HepG2 (cell line): ENCODE measurements around the gene MATN1. TPM values are rescaled to one million over a fixed set of nuclear protein-coding genes. Genes with fewer than 3 reads are reported as not detected.

Source experiments
- ATAC-seq: fragments of 200-7000 bp; cut with Tn5 transposase; 3 replicates; pipeline ENCODE4 v1.9.1; 2020; ENCODE audit warnings: mild to moderate bottlenecking, moderate library complexity
- BruUV-seq: library from RNA; stranded (reverse); fragments of 400-500 nt; replicated peaks from 2 replicates; lab custom pipeline; 2021; lab: Mats Ljungman, UMichigan
- CTCF ChIA-PET: fragments of 300-600 bp; formaldehyde crosslinking; extraction: SDS; loops from one replicate; lab custom pipeline; 2021; ENCODE audit warnings: low total read pairs, inconsistent platforms, low intra/inter-chr PET ratio; lab: Yijun Ruan, JAX
- POLR2A ChIA-PET: fragments of 350-600 bp; sonication (Branson Sonifier 250); formaldehyde crosslinking; loops from one replicate; lab custom pipeline; 2020; ENCODE audit warnings: antibody characterized with exemption, inconsistent platforms; lab: Yijun Ruan, JAX
- DNase-seq: peaks from one replicate; pipeline ENCODE4 v3.0.0-alpha.2; 2015; ENCODE audit warnings: low spot score
- FAIRE-seq: peaks from 3 replicates; lab custom pipeline; 2011; peaks lifted over from hg19 to GRCh38; lab: Jason Lieb, UNC
- H2AFZ ChIP-seq: one replicate; pipeline ENCODE4 v1.6.1; 2011; ENCODE audit warnings: low read length, inconsistent platforms
- H3K27ac ChIP-seq: fragments of 300-600 bp; 3 replicates; pipeline ENCODE4 v1.8.0; 2011; ENCODE audit warnings: mixed run types, mild to moderate bottlenecking, mixed read lengths, low read length, inconsistent platforms; ENCODE audit not compliant: insufficient read depth; ENCODE audit errors: extremely low read length
- H3K27me3 ChIP-seq, 2 experiments: fragments of 200-600 bp in 1 of 2; 2 replicates in 1 of 2; 3 replicates in 1 of 2; pipeline versions ENCODE4 v1.6.0 to v1.8.0; 2011; ENCODE audit warnings: low read length in 2 of 2, mild to moderate bottlenecking in 2 of 2, moderate library complexity in 2 of 2, inconsistent platforms in 1 of 2; ENCODE audit not compliant: insufficient read depth in 2 of 2, control insufficient read depth in 1 of 2
- H3K36me3 ChIP-seq, 2 experiments: fragments of 200-600 bp in 1 of 2; replicated peaks in 1 of 2; 2 replicates in 1 of 2; 3 replicates in 1 of 2; pipeline versions ENCODE4 v1.5.1 to v1.8.0; 2011; ENCODE audit warnings: low read length in 2 of 2, inconsistent platforms in 1 of 2; ENCODE audit not compliant: insufficient read depth in 2 of 2, control insufficient read depth in 1 of 2
- H3K4me1 ChIP-seq: 2 replicates; pipeline ENCODE4 v1.5.1; 2012; ENCODE audit warnings: low read length, inconsistent platforms; ENCODE audit not compliant: insufficient read depth
- H3K4me2 ChIP-seq: 2 replicates; pipeline ENCODE4 v1.6.0; 2011; ENCODE audit warnings: low read depth, low read length, inconsistent platforms
- H3K4me3 ChIP-seq, 3 experiments: fragments of 200-600 bp in 1 of 3; sonication (generic), shearing (Covaris generic) in 1 of 3; replicated peaks in 1 of 3; 2 replicates each; pipeline ENCODE4 v1.5.1; 2011 to 2016; ENCODE audit warnings: low read length in 3 of 3, inconsistent platforms in 2 of 3, low read depth in 2 of 3, mild to moderate bottlenecking in 2 of 3, control low read depth in 1 of 3, mixed read lengths in 1 of 3; ENCODE audit not compliant: insufficient read depth in 1 of 3
- H3K79me2 ChIP-seq: one replicate; pipeline ENCODE4 v1.6.1; 2011; ENCODE audit warnings: low read length, inconsistent platforms; ENCODE audit not compliant: insufficient read depth
- H3K9ac ChIP-seq: 2 replicates; pipeline ENCODE4 v1.6.0; 2011; ENCODE audit warnings: mild to moderate bottlenecking, low read depth, low read length, inconsistent platforms; ENCODE audit not compliant: insufficient read depth
- H3K9me3 ChIP-seq: 2 replicates; pipeline ENCODE4 v1.5.1; 2012; ENCODE audit warnings: mild to moderate bottlenecking, low read length
- H4K20me1 ChIP-seq: 2 replicates; pipeline ENCODE4 v1.6.0; 2011; ENCODE audit warnings: inconsistent platforms, mild to moderate bottlenecking, low read length, moderate library complexity; ENCODE audit not compliant: insufficient read depth
- CBX1 ChIP-seq: IDR thresholded peaks from one replicate; pipeline ENCODE4 v1.6.1; 2016; ENCODE audit warnings: antibody characterized with exemption, low read depth
- HMG20B ChIP-seq: conservative IDR thresholded peaks from 2 replicates; pipeline ENCODE4 v1.6.1; 2016; ENCODE audit warnings: missing genetic modification reagents, missing compliant biosample characterization
- ZFAT ChIP-seq: sonication (generic); formaldehyde crosslinking; conservative IDR thresholded peaks from 2 replicates; pipeline ENCODE4 v1.8.1; 2023; ENCODE audit warnings: missing genetic modification reagents, inconsistent platforms
- ZFX ChIP-seq: sonication (generic); formaldehyde crosslinking; IDR thresholded peaks from 2 replicates; pipeline ENCODE4 v1.4.0; 2020; ENCODE audit warnings: mild to moderate bottlenecking, low read depth, missing genetic modification reagents, moderate library complexity
- ZNF12 ChIP-seq: sonication (generic); formaldehyde crosslinking; IDR thresholded peaks from 2 replicates; pipeline ENCODE4 v1.5.0; 2020; ENCODE audit warnings: missing genetic modification reagents
- ZNF296 ChIP-seq: sonication (generic); formaldehyde crosslinking; conservative IDR thresholded peaks from 2 replicates; pipeline ENCODE4 v1.5.0; 2020; ENCODE audit warnings: mild to moderate bottlenecking, missing genetic modification reagents
- ZNF30 ChIP-seq: sonication (generic); formaldehyde crosslinking; IDR thresholded peaks from 2 replicates; pipeline ENCODE4 v1.5.0; 2020; ENCODE audit warnings: mild to moderate bottlenecking, missing genetic modification reagents
- ZNF747 ChIP-seq: sonication (generic); formaldehyde crosslinking; IDR thresholded peaks from 2 replicates; pipeline ENCODE4 v1.8.1; 2023; ENCODE audit warnings: missing genetic modification reagents, mild to moderate bottlenecking, borderline replicate concordance
- WGBS: methylation state at CpG from one replicate; pipeline ENCODE4 v1.1.6; 2017; ENCODE audit warnings: low lambda C conversion rate; 5-methylcytosine and 5-hydroxymethylcytosine counted together
- in situ Hi-C: cut with HindIII; loops from 2 replicates; pipeline ENCODE4 v1.10.0; 2017; ENCODE audit warnings: low pct_unique_long_range_greater_than_20kb; ENCODE audit not compliant: extremely low pct_ligation_motif_present
- intact Hi-C: fragments of 100-400 bp; cut with micrococcal nuclease; formaldehyde crosslinking; loops from one replicate; pipeline ENCODE4 v1.10.0; 2022; ENCODE audit not compliant: unreplicated experiment
- polyA plus RNA-seq, 8 experiments: library from polyadenylated mRNA; depleted of rRNA in 3 of 8; stranded (reverse) in 7 of 8; unstranded in 1 of 8; fragments of >200 nt; fragmentation: Illumina TruSeq in 4 of 8; extraction: Trizol in 4 of 8; gene quantifications; 2 replicates each; pipeline versions ENCODE4 v1.2.1 to v1.2.3, GENCODE V29; 2011 to 2016; ENCODE audit warnings: low read depth in 4 of 8, missing spikeins in 1 of 8, mixed read lengths in 1 of 8; ENCODE audit not compliant: insufficient read depth in 1 of 8
- total RNA-seq, 5 experiments: library from RNA; depleted of rRNA; stranded (reverse); fragments of >200 nt; fragmentation: Illumina TruSeq; extraction: Trizol; gene quantifications; 2 replicates each; pipeline ENCODE4 v1.2.3, GENCODE V29; 2016; ENCODE audit warnings: low read depth in 1 of 5
- TF ChIP-seq, protein P1 (sequence below): sonication (generic); formaldehyde crosslinking; IDR thresholded peaks from 2 replicates; pipeline ENCODE4 v1.4.0; 2020; ENCODE audit warnings: missing genetic modification reagents
- TF ChIP-seq, protein P2 (sequence below), 2 experiments: sonication (generic) in 1 of 2; formaldehyde crosslinking in 1 of 2; IDR thresholded peaks; 2 replicates each; pipeline versions ENCODE4 v1.6.1 to v1.9.0; 2014 to 2022; ENCODE audit warnings: antibody characterized with exemption in 1 of 2, borderline replicate concordance in 1 of 2, inconsistent platforms in 1 of 2, low read depth in 1 of 2, missing genetic modification reagents in 1 of 2
- TF ChIP-seq, protein P3 (sequence below): IDR thresholded peaks from 2 replicates; pipeline ENCODE4 v1.6.1; 2018; ENCODE audit warnings: missing genetic modification reagents, mild to moderate bottlenecking, missing compliant biosample characterization

The MATN1 gene
- total and polyA plus RNA-seq, 2 of the 13 experiments (the other 11 are each of a cell fraction or from before 2014, with no cell fraction given): 0.04 to 0.05 TPM

DNA sequence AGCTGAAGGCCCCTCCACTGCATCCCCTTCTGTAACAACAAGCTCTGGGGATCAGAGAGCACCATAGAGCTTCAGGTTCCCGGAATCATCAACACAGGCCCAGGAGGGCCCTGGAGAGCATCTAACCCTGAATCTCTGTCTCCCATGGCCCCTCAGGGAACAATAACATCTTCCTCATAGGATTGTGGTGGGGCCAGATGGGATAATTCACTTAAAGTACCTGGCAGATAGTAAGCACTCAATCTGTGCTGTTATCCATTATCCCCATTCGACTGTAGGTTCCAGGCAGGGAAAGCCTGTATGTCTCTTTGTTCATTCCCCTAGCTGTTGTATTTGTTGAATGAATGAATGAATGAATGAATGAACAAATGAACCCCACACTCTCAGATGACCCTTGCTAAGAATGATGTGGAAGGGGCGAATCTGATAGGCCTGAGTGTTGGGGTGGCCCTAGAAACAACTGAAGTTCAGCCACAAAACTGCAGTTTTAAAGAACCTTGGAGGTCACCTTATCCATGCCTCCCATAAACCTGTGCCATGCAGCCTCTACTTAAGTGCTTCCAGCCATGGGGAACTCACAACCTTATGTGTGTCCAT lies 19.7 kb upstream of the MATN1 start:
- ChIA-PET CTCF (no interaction called here), POLR2A (interaction anchor here (1.2 kb wide), 1 partner anchor 9 kb away, joined by 3 read pairs; no protein-coding TSS in a partner anchor)
- DNase-seq (no peak), FAIRE-seq (no peak), ATAC-seq (no peak)
- BruUV-seq: no TSS peak
- Histone ChIP-seq H3K4me3 (no peak overlapping the region), H3K9me3 (no peaks in the 10 kb centered on the region), H3K79me2 (no peaks in the 10 kb centered on the region), H3K9ac (no peak overlapping the region), H3K27ac (no peak overlapping the region), H3K4me2 (no peak overlapping the region), H3K27me3 (no peaks in the 10 kb centered on the region), H4K20me1 (no peaks in the 10 kb centered on the region), H3K36me3 (no peaks in the 10 kb centered on the region), H3K4me1 (peaks cover 76% of the 10 kb centered on the region), H2AFZ (no peak overlapping the region)
- no peak for TF ChIP-seq ZNF296
- TF ChIP-seq ZNF30 (CRISPR knock-in tag): no peak
- TF ChIP-seq, protein P1, sequence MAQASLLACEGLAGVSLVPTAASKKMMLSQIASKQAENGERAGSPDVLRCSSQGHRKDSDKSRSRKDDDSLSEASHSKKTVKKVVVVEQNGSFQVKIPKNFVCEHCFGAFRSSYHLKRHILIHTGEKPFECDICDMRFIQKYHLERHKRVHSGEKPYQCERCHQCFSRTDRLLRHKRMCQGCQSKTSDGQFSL (CRISPR knock-in tag): no peak
- TF ChIP-seq CBX1: no peak
- TF ChIP-seq ZNF747 (CRISPR knock-in tag): no peak
- no peak for TF ChIP-seq ZFAT (CRISPR knock-in tag)
- no peak for TF ChIP-seq HMG20B (CRISPR knock-in tag)
- TF ChIP-seq ZNF12 (CRISPR knock-in tag): no peak
- no peak for TF ChIP-seq ZFX (CRISPR knock-in tag)
- TF ChIP-seq, protein P2, sequence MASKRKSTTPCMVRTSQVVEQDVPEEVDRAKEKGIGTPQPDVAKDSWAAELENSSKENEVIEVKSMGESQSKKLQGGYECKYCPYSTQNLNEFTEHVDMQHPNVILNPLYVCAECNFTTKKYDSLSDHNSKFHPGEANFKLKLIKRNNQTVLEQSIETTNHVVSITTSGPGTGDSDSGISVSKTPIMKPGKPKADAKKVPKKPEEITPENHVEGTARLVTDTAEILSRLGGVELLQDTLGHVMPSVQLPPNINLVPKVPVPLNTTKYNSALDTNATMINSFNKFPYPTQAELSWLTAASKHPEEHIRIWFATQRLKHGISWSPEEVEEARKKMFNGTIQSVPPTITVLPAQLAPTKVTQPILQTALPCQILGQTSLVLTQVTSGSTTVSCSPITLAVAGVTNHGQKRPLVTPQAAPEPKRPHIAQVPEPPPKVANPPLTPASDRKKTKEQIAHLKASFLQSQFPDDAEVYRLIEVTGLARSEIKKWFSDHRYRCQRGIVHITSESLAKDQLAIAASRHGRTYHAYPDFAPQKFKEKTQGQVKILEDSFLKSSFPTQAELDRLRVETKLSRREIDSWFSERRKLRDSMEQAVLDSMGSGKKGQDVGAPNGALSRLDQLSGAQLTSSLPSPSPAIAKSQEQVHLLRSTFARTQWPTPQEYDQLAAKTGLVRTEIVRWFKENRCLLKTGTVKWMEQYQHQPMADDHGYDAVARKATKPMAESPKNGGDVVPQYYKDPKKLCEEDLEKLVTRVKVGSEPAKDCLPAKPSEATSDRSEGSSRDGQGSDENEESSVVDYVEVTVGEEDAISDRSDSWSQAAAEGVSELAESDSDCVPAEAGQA (IDR thresholded peaks at IDR 0.05; ENCODE audit: low read depth): no peak
- TF ChIP-seq, protein P2 (CRISPR knock-in tag; IDR thresholded peaks at IDR 0.05; ENCODE audit: borderline replicate concordance): no peak
- TF ChIP-seq, protein P3, sequence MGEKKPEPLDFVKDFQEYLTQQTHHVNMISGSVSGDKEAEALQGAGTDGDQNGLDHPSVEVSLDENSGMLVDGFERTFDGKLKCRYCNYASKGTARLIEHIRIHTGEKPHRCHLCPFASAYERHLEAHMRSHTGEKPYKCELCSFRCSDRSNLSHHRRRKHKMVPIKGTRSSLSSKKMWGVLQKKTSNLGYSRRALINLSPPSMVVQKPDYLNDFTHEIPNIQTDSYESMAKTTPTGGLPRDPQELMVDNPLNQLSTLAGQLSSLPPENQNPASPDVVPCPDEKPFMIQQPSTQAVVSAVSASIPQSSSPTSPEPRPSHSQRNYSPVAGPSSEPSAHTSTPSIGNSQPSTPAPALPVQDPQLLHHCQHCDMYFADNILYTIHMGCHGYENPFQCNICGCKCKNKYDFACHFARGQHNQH (CRISPR knock-in tag): no peak
- in situ Hi-C loops: no loop called here
- intact Hi-C loops: no loop called here
- WGBS: 63% methylated on average over 2 of the region's 3 CpGs
